Spleen (tissue), 11 donors: Measurements from ENCODE around the gene NBEA. TPM values are rescaled to one million over a fixed set of nuclear protein-coding genes. Genes with fewer than 3 reads are reported as not detected.

Experiments
- DNase-seq: peaks from one replicate; pipeline ENCODE4 v3.0.0-alpha.2; 2020
- H3K27ac ChIP-seq, 8 donors: fragments of 200-600 bp; sonication (generic) in 7 of 8; 1 replicate in 4 of 8; 2 replicates in 4 of 8; pipeline versions ENCODE4 v1.5.0 to v1.8.0; 2016 to 2021; ENCODE audit warnings: inconsistent platforms in 4 of 8, mild to moderate bottlenecking in 4 of 8, moderate library complexity in 1 of 8
- H3K27me3 ChIP-seq, 7 donors: fragments of 200-600 bp; sonication (generic) in 6 of 7; replicated peaks in 1 of 7; 1 replicate in 4 of 7; 2 replicates in 3 of 7; pipeline versions ENCODE4 v1.5.0 to v1.8.0; 2016 to 2021; ENCODE audit warnings: inconsistent platforms in 3 of 7, mild to moderate bottlenecking in 1 of 7
- H3K36me3 ChIP-seq, 6 donors: fragments of 200-600 bp; sonication (generic) in 5 of 6; 1 replicate in 4 of 6; 2 replicates in 2 of 6; pipeline versions ENCODE4 v1.5.0 to v1.8.0; 2016 to 2021; ENCODE audit warnings: inconsistent platforms in 2 of 6
- H3K4me1 ChIP-seq, 6 donors: fragments of 200-600 bp; sonication (generic) in 5 of 6; 1 replicate in 3 of 6; 2 replicates in 3 of 6; pipeline versions ENCODE4 v1.5.0 to v1.8.0; 2016 to 2021; ENCODE audit warnings: inconsistent platforms in 3 of 6
- H3K4me3 ChIP-seq, 8 donors: fragments of 200-600 bp; sonication (generic) in 7 of 8; 1 replicate in 4 of 8; 2 replicates in 4 of 8; pipeline versions ENCODE4 v1.5.0 to v1.8.0; 2016 to 2021; ENCODE audit warnings: inconsistent platforms in 4 of 8, mild to moderate bottlenecking in 4 of 8, moderate library complexity in 2 of 8
- H3K9me3 ChIP-seq, 8 donors: fragments of 200-600 bp; sonication (generic) in 7 of 8; 1 replicate in 4 of 8; 2 replicates in 4 of 8; pipeline versions ENCODE4 v1.5.0 to v1.8.0; 2016 to 2021; ENCODE audit warnings: inconsistent platforms in 4 of 8
- POLR2A ChIP-seq, 3 donors: fragments of 450-650 bp; IDR thresholded peaks; one replicate each; pipeline ENCODE4 v1.5.1; 2017; ENCODE audit warnings: antibody characterized with exemption in 3 of 3, mild to moderate bottlenecking in 1 of 3
- POLR2AphosphoS5 ChIP-seq, 3 donors: sonication (generic); formaldehyde crosslinking; IDR thresholded peaks; one replicate each; pipeline ENCODE4 v1.5.1; 2017; ENCODE audit warnings: antibody characterized with exemption in 3 of 3
- WGBS, 5 donors: extraction: QIAGEN DNeasy Blood & Tissue Kit in 3 of 5; methylation state at CpG; one replicate each; pipeline versions ENCODE4 v1.1.5 to v1.1.7; 2013 to 2018; 5-methylcytosine and 5-hydroxymethylcytosine counted together
- intact Hi-C: fragments of 100-400 bp; cut with DNase I; formaldehyde crosslinking; loops from one replicate; pipeline ENCODE4 v1.15.0; 2023; ENCODE audit warnings: low total_unique reads
- polyA plus RNA-seq, 3 donors: library from polyadenylated mRNA; stranded (reverse); fragments of 200-250 nt; gene quantifications; one replicate each; pipeline ENCODE4 v1.2.1, GENCODE V29; 2013
- total RNA-seq, 7 donors: library from RNA; depleted of rRNA in 3 of 7; stranded (reverse); fragments of >200 nt in 3 of 7; fragmentation: NEBNext Ultra II Directional in 4 of 7; extraction: Animal tissue kit (Norgen Biotek cat#: 25700) in 4 of 7; gene quantifications; one replicate each; pipeline versions ENCODE4 v1.1.0 to v1.2.1, GENCODE V29; 2016 to 2021
- TF ChIP-seq, protein P1 (sequence below), 11 experiments: fragments of 200-600 bp in 7 of 11; fragments of 450-650 bp in 4 of 11; sonication (generic) in 4 of 11; IDR thresholded peaks in 8 of 11; conservative IDR thresholded peaks in 3 of 11; 1 replicate in 7 of 11; 2 replicates in 4 of 11; pipeline versions ENCODE4 v1.4.0 to v1.8.0; 2016 to 2021; ENCODE audit warnings: antibody characterized with exemption in 11 of 11, inconsistent platforms in 4 of 11, mild to moderate bottlenecking in 1 of 11
- donor health status: healthy with polysubstance abuse.
- donor health status: DM: no; HTN: no; CAD: no; lungs with moderate emphysema.
- donor health status: DM: no; HTN: no; CAD: no.
- donor health status: Bipolar disorder and iron deficiency.
- donor health status: healthy.
- donor health status: DM: no; HTN: no; CAD: no.
- donor health status: DM: yes; HTN: yes; CAD: no.

NBEA gene
- total and polyA plus RNA-seq, 10 donors: 1.8 to 27.7 (median 12.9) TPM

DNA sequence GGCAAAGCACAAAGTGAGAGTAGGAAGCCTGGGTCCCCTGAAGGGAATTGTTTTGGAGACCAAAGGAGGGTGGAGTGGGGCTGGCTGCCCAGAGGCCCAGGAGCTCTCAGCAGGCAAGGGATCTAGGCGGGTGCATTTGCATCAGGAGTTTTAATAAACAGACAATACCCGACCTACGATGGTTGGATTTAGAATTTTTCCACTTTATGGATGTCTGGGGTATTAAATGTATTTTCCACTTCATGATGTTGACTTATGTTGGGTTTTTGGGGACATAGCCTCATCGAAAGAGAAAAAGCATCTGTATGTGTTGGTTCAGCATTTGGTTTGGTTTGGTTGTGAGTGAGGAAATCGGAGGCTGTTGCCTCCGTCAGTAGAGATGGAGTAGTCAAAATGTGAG lies 739.6 kb downstream of the NBEA start:
- Histone ChIP-seq H3K4me3 (no peak overlapping the region), H3K36me3 (no peaks in the 10 kb centered on the region), H3K27ac (no peak overlapping the region), H3K4me1 (no peaks in the 10 kb centered on the region), H3K9me3 (peaks cover 0 to 14% (median 4%) of the 10 kb centered on the region in 8 donors), H3K27me3 (no peaks in the 10 kb centered on the region)
- WGBS, 5 donors: 83 to 94% (median 93%) methylated on average over 6 of the region's 6 CpGs
- DNase-seq: no peak
- TF ChIP-seq, protein P1, sequence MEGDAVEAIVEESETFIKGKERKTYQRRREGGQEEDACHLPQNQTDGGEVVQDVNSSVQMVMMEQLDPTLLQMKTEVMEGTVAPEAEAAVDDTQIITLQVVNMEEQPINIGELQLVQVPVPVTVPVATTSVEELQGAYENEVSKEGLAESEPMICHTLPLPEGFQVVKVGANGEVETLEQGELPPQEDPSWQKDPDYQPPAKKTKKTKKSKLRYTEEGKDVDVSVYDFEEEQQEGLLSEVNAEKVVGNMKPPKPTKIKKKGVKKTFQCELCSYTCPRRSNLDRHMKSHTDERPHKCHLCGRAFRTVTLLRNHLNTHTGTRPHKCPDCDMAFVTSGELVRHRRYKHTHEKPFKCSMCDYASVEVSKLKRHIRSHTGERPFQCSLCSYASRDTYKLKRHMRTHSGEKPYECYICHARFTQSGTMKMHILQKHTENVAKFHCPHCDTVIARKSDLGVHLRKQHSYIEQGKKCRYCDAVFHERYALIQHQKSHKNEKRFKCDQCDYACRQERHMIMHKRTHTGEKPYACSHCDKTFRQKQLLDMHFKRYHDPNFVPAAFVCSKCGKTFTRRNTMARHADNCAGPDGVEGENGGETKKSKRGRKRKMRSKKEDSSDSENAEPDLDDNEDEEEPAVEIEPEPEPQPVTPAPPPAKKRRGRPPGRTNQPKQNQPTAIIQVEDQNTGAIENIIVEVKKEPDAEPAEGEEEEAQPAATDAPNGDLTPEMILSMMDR (IDR thresholded peaks at IDR 0.05 in 8 of 11, conservative IDR thresholded peaks at IDR 0.05 in 3 of 11): no peak
- no peak for TF ChIP-seq POLR2A (IDR thresholded peaks at IDR 0.05)
- TF ChIP-seq POLR2AphosphoS5 (IDR thresholded peaks at IDR 0.05): no peak
- intact Hi-C loops: no loop called here

DNA sequence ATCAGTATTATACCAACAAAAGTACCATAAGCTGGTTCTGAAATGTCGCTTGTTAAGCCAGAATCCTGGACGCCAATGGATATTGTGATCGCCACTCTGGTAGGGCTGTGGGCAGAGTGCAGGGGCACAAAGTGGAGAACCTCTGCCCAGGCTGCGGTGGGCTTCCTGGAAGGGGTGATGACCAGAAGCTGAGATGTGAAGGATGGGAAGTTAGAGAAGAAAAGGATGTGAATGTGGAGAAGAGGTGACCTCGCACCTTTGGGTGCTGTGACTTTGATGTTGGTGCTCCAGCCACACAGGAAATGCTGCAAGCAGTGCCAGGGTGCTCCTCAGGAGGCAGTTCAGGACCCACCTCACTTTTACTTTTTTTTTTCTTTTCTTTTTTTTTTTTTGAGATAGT lies 742.4 kb downstream of the NBEA start:
- Histone ChIP-seq H3K4me3 (no peak overlapping the region), H3K27ac (no peak overlapping the region), H3K27me3 (no peaks in the 10 kb centered on the region), H3K4me1 (no peaks in the 10 kb centered on the region), H3K9me3 (no peaks in the 10 kb centered on the region), H3K36me3 (no peaks in the 10 kb centered on the region)
- intact Hi-C loops: no loop called here
- 79 to 92% (median 88%) methylated on average over 5 of the region's 5 CpGs for WGBS, 5 donors
- no peak for DNase-seq
- TF ChIP-seq POLR2AphosphoS5 (IDR thresholded peaks at IDR 0.05) (no peak), POLR2A (IDR thresholded peaks at IDR 0.05) (no peak)

DNA sequence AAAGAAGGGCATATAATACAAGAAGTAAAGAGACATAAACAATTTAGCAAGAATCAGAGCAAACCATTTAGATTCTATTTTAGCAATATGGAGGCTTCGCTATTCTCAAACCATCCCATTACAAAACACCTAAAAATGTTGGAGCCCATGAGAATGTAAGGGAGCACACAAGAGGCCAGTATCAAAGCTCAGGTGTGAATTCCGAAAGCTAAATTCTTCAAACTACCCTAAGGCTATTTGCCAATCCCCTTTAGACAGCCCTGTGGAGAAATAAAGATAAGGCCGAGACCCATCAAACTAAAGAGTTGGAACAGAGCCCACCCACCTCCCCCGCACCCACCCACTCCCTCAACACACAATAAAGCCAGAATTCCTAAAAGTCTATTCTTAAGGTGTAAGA lies 745.3 kb downstream of the NBEA start:
- TF ChIP-seq POLR2A (IDR thresholded peaks at IDR 0.05): no peak
- Histone ChIP-seq H3K36me3 (no peaks in the 10 kb centered on the region), H3K27me3 (no peaks in the 10 kb centered on the region), H3K4me3 (no peak overlapping the region), H3K4me1 (no peaks in the 10 kb centered on the region), H3K9me3 (no peaks in the 10 kb centered on the region), H3K27ac (no peak overlapping the region)
- 59 to 91% (median 86%) methylated on average over 4 of the region's 4 CpGs for WGBS, 5 donors
- no peak for DNase-seq
- intact Hi-C loops: no loop called here

DNA sequence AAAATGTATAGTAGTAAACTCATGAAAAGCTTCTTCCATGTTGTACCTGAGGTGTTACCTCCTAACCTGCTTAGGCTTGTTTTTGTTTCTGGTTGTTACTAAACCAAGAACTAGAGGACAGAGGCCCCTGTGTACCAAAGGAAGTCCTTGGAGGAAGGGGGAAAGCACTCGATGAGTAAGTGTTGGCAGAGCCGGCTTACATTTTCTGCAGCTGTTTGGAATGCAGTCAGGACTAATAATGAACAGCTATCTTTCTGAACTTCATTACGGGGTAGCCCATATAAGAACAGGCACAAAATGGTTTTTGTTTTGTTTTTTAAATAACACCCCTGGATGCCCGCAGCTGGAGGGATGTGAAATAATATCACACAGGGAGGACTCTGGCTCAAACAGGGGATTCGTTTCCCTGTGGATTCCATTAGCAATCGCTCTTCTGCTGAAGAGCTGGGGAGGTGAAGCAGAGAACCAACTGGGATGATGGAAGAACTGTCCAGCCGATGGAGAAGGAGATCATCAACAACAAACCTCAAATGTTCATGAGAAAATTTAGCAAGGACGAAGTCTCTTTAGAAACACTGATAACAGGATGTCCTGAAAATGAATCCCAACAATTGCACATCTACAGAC lies 748.6 kb downstream of the NBEA start:
- no peaks in the 10 kb centered on the region for H3K36me3 ChIP-seq
- H3K27ac ChIP-seq: no peak overlapping the region
- no peak for TF ChIP-seq POLR2A (IDR thresholded peaks at IDR 0.05)
- intact Hi-C loops: no loop called here
- H3K27me3 ChIP-seq: no peaks in the 10 kb centered on the region
- DNase-seq: no peak
- WGBS, 5 donors: 60 to 73% (median 72%) methylated on average over 8 of the region's 8 CpGs
- H3K9me3 ChIP-seq: peaks cover 0 to 4% (median 0%) of the 10 kb centered on the region in 8 donors
- no peaks in the 10 kb centered on the region for H3K4me1 ChIP-seq
- H3K4me3 ChIP-seq: no peak overlapping the region

DNA sequence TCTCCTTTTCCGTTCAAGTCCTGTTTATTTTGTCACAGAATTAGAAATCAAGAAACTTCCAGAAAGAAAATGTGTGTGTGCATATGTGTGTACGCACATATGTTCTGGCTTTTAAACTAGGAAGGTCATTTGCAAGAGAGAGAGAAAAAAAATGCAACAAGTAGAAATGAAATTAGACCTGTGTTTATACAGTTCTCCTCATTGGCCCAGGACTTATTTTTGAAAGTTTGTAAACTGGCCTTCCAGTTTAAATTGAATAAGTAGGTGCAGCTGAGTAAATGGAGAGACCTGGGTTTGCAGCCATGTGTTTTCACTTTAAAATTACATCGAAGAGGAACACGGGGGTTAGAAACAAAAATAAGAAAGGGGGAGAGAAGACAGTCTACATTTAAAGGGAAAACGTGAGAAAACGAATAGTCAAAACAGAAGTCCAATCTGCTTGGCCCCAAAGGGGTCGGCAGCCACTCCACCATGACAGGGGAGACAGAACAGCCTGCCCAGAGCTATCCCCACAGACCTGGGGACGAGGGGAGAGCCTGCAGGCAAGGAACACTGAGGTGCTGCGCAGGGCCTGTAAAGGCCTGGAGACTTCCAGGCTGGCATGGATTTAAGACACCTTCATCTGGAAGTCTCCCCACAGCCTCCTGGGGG lies 751.2 kb downstream of the NBEA start:
- Histone ChIP-seq H3K4me1 (no peaks in the 10 kb centered on the region), H3K9me3 (peaks cover 0 to 5% (median 0%) of the 10 kb centered on the region in 8 donors), H3K27me3 (no peaks in the 10 kb centered on the region), H3K36me3 (no peaks in the 10 kb centered on the region), H3K27ac (no peak overlapping the region), H3K4me3 (no peak overlapping the region)
- DNase-seq: no peak
- no peak for TF ChIP-seq POLR2AphosphoS5 (IDR thresholded peaks at IDR 0.05)
- no peak for TF ChIP-seq POLR2A (IDR thresholded peaks at IDR 0.05)
- TF ChIP-seq, protein P1 (IDR thresholded peaks at IDR 0.05 in 8 of 11, conservative IDR thresholded peaks at IDR 0.05 in 3 of 11): no peak
- intact Hi-C loops: no loop called here
- 76 to 87% (median 86%) methylated on average over 9 of the region's 9 CpGs for WGBS, 5 donors
